ENCODE results near the gene TAF6L.
"Not testable (repeated sequence)": the region's sequence is repeated elsewhere in the genome, so short reads cannot be mapped to it uniquely, and the experiment has no call there.

Gene TAF6L

DNA sequence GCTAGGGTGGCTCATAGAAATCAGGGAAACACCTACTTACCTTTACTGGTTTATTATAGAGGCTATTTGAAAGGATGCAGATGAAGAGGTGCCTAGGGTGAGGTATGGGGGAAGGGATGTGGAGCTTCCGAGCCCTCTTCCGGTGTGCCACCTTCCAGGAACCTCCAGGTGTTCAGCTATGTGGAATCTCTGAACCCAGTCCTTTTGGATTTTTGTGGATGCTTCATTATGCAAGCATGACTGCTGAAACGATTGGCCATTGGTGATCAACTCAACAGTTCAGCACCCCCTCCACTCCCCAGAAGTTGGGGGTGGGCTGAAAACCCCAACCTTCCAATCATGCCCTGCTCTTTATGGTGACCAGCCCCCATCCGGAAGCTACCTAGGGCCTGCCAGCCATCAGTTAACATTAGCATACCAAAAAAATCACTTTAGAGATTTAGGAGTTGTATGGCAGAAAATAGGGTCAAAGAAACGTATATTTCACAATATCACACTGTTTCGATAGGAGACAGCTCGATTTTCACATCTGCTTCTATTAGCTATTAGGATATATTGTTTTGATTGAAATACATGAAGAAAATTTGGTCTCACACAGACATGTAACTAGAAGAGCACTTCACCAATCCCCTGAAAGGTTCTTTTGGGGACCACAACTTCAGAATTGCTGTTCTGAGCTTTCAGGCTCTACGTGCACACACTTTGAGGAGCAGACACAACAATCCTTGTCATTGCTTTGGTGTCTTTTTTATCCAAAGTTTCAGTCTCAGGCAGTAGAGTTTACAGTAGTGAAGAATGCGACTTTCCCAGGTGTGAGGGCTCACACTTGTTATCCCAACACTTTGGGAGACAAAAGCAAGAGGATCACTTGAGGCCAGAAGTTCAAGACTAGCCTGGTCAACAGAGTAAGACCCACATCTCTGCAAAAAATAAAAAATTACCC lies 13.1 kb upstream of the TAF6L start:
- DNase-seq = no peak

DNA sequence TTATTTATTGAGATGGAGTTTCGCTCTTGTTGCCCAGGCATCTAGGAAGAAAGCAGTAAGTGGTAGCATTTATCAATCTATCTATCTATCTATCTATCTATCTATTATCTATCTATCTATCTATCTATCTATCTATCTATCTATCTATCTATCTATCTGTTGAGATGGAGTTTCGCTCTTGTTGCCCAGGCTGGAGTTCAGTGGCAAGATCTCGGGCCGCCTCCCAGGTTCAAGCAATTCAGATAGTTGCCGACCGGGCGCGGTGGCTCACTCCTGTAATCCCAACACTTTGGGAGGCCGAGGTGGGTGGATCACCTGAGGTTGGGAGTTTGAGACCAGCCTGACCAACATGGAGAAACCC lies 10.3 kb upstream of the TAF6L start:
- DNase-seq = not testable (repeated sequence)

DNA sequence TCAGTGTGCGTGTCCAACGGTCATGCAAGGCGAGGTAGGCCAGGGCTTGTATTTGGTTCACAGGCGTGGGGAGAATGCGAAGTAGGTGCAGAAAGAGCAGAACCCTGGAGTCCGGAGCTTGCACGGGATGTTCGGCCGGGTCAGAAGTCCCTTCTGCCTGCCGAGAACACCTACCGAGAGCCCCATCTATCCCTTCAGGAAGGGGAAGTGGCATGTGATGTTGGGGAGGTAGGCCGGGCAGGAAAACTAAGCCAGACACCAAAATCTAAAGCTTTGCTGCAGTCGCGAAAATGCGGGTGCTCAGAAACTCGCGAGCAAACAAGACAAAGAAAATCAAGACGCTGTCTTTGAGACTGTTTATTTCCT lies 435 bp upstream of the TAF6L start:
- no peak for DNase-seq

DNA sequence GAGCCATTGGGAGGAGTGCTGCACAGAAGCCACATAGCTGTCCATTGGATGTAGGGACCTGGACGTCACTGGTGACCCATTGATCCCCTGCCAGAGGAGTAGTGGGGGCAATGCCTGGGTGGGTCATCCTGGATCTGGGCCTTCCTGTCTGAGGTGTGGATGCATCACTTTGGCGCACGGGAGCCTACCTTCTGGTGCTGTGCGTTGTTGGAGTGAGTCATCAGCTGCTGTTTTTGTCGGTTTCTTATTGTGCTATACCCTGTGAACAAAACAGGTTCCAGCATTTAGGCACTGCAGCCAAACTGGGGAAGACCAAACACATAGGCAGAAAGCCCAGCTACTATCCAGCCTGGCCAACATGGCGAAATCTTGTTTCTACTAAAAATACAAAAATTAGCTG lies 3.2 kb downstream of the TAF6L start:
- no peak for DNase-seq

DNA sequence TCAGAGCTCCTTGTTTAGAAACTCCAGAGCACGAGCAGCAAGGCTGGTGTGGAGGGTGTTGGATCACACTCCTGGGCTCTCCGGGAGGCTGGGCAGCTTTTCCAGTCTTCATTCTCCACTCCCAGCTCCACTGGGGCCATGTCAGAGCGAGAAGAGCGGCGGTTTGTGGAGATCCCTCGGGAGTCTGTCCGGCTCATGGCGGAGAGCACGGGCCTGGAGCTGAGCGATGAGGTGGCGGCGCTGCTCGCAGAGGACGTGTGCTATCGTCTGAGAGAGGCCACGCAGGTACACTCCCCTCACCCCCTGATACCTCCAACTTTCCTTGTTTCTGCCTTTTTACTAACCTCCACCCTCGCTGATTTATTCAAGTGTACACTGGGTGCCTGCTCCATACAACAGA lies 4.5 kb downstream of the TAF6L start:
- no peak for DNase-seq

DNA sequence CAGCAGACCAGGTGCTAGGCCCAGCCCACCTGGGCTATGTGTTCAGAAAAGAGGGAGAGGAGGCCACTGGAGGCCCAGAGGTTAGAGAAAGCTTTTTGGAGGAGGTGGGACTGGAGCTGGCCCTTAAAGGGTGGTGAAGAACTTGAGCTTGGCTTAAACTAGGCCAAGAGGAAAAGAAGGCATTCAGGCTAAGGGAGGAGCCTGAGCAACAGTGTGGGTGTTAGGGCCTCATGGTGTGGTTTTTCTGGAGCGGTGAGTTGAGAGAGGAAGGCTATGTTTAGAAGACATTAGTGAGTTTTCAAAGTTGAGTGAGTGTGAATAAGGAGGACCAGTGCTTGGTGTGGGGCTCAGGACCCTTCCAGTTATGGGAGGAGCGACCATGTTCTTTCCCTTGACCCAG lies 6.2 kb downstream of the TAF6L start:
- DNase-seq = no peak

DNA sequence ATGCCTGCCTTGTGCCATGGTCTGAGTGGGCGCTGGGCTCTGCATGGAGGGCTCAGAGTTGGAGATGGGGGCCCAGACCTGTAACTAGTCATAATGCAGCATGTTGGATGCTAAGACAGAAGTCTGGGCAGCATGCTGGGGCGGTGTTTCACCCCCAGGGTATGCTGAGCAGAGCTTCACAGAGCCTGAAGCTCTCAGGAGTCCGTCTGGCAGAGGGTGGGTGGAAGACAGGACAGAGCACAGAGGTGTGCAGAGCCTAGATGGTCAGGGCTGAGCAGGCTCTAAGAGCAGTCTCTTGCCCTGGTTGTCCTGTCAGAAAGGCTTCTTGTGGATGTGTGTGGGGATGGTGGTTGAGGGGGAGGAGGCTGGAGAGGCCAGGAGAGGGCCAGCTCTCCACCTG lies 7.2 kb downstream of the TAF6L start:
- DNase-seq = no peak

DNA sequence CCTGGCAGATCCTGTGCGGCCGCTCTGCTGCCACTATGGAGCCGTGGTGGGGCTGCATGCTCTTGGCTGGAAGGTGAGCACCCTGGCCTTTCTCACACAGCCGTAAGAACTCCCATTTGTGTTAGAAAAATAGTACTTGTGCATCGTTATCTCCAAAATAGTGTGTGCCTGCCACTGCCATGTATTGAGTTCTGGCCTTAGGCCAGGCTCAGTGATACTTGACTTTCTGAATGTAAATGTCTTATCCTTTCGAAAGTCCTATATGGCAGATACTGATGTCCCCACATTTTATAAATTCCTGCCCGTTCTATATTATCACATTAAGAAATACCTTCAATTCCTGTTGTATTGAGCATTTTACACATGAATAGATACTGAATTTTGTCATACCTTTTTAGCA lies 11.6 kb downstream of the TAF6L start:
- DNase-seq = no peak

DNA sequence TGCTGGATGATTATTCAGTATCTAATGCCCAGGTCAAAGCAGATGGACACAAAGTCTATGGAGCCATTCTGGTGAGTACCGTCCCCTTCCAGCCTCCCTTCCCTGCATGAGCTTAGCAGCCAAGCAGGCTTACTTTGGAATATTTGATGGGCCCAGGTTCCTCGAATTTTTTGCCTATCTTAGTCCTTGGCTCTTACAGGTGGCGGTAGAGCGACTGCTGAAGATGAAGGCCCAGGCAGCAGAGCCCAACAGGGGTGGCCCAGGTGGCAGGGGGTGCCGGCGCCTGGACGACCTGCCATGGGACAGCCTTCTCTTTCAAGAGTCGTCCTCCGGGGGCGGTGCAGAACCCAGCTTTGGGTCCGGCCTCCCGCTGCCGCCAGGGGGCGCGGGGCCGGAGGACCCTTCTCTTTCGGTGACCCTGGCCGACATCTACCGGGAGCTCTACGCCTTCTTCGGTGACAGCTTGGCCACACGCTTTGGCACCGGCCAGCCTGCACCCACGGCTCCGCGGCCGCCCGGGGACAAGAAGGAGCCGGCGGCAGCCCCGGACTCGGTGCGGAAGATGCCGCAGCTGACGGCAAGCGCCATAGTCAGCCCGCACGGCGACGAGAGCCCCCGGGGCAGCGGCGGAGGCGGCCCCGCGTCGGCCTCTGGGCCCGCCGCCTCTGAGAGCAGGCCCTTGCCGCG lies 15.3 kb downstream of the TAF6L start:
- DNase-seq = peak; percentile 87

DNA sequence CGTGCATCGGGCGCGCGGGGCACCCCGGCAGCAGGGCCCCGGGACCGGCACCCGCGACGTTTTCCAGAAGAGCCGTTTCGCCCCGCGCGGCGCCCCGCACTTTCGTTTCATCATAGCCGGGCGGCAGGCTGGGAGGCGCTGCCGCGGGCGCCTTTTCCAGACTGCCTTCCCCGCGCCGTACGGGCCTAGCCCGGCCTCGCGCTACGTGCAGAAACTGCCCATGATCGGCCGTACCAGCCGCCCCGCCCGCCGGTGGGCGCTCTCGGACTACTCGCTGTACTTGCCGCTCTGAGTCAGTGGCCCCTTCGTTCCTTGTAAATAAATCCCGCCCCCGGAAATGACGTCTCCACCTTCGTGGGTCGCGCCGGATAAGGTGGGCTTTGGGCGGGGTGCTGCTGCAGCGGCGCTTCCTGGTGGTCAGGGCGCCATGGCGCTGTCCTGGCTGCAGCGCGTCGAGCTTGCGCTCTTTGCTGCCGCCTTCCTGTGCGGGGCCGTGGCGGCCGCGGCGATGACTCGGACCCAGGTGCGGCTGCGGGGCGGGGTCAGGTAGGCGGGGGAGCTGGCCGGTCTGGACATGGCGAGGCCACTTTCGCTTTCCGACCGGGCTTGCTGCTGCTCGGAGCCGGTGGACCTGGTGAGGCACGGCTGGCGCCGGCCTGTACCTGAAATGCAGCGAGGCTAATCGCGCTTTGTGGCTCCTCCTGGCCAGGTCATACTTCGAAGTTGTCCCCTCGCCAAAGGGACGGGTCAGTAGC lies 16.0 kb downstream of the TAF6L start, which contains the start of gene TMEM179B:
TSS of gene TMEM179B (plus strand) at position 398 of the 755 bp plus-strand sequence. CDS start at position 428, 30 bp downstream.
- DNase-seq = peak; percentile 99

DNA sequence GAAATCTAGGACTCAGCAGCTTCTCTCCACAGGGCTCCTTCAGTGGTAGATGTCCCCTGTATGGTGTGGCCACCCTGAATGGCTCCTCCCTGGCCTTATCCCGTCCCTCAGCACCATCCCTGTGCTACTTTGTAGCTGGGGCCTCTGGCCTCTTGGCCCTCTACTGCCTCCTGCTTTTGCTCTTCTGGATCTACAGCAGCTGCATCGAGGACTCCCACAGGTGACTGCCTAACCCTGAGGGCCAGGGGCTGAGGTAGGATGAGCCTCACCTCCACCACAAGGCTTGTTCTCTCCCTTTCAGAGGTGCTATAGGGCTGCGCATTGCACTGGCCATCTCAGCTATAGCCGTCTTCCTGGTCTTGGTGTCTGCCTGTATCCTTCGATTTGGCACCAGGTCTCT lies 17.8 kb downstream of the TAF6L start:
- DNase-seq = no peak

DNA sequence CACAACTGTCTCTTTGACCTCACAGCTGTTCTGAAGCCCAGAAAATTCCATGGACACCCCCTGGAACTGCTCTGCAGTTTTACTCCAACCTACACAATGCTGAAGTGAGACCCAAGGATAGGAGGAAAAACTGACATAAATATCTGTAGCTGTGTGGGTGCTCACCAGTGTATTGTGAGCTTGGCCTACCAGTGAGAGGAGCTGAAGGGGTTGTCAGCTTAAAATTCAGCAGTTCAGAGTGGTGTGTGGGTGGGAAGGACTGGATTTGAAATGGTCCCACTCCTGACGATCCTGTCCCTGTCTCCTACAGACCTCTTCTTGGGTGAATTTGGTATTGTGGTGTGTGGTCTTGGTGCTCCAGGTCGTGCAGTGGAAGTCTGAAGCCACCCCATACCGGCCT lies 18.4 kb downstream of the TAF6L start:
- DNase-seq = no peak

DNA sequence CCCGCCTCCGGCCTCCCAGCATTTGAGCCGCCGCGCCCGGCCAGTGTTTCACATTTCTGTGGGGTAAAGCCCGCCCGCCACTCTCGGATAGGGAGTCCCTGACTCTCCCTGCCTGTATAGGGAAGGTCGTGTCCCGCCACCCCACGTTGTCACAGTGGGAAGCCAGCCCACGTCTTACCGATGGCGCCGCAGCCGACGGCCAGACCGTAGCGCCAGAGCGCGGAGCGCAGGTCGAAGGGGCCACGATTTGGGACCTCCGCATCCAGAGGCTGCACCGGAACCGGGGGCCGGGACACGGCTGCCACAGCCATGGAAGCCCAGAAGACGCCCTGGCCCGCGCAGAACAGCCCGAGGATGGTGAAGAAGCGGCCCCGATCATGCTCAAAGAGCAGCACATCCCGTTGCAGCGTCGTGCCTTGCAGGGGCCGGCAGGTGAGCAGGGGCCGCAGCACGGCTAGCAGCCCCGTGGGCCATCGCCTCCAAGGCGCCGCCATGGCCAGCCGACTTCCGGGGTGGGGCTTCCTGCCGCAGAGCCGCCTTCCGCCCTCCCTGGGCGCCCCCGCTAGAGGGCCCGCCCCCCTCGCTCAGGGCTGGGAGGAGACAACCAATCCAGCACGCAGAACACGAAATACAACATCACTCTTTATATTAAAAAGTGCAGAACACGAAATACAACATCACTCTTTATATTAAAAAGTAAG lies 20.5 kb downstream of the TAF6L start, which contains the start of gene TMEM223:
TSS of gene TMEM223 (minus strand) at position 506 of the 701 bp plus-strand sequence. CDS start at position 494, 12 bp downstream.
- peak; percentile 91 for DNase-seq

DNA sequence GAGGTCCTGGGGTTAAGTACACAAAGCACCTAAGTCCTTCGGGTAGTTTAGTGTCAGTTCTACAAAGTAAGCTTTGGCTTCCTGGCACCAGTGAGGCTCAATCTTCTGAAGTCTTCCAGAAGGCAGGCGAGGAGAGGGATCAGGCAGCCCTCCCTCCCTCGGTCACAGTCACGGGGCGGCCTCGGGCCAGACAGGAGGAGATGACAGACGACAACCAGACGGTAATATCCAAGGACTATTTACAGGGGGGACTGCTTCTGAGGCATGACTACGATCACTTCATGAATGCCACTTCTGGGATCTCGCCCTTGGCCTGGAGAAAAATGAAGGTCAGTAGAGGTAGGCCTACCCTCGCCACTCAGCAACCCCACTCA lies 21.0 kb downstream of the TAF6L start:
- DNase-seq = no peak

DNA sequence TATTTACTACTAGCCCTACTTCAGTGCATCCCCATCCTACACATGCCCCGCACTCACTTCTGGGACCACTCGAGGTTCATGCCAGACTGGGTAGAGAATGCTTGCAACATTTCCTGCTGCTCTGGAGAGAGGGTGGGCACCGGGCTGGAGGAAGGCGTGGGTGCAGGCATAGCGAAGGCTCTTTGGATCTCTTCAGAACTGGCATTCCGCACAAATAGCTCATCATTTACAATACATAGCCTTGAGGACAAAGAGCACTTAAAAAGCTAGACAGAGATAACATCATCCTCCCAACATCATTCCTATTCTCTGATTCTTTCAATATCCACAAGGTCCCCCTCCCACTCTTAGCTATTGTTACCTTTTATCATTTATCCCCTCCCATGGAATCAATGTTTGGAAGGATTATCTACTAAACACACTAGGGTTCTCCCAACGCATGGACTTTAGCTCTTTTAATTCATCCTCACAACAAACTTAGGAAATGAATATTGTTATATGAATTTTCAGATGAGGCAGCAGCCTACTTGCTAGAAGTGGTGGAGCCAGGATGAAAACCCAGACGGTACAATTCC lies 23.1 kb downstream of the TAF6L start:
- DNase-seq = no peak

DNA sequence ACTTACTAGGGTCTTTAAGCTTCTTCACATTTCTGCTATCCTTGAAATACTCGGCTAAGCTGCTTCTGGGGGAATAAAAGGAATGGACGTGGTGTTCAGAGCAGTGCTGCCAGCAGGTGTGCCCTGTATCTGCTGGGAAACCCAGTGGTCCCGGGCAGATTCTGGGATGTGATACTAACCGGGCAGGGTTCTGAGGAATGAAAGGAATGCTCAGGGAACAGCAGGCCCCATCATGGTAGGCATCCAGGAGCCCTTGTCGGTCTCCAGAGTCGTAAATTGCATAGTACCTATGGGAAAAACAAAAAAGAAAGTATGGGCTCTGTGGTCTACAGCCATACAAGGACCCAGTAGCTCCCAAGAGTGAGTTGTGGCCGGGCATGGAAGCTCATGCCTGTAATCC lies 25.1 kb downstream of the TAF6L start:
- DNase-seq = no peak

DNA sequence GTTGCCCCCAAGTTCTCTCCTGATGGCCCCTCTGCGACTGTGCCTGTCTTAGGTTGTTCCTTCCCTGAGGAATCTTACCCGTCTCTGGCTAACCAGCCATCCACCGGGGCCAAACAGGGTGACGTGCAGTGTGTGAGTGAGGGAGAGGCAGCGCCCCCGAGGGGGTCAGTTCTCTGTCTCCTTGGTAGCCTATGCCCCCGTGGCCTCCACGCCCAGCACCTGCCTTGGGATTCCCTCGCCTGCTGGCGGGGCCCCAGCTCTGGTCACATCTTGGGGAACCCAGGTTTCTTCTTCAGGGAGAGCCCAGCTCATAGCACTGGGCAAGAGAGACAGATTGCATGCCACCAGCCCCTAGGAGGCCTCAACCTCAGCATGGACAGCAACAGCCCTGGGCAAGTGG lies 28.3 kb downstream of the TAF6L start:
- no peak for DNase-seq

DNA sequence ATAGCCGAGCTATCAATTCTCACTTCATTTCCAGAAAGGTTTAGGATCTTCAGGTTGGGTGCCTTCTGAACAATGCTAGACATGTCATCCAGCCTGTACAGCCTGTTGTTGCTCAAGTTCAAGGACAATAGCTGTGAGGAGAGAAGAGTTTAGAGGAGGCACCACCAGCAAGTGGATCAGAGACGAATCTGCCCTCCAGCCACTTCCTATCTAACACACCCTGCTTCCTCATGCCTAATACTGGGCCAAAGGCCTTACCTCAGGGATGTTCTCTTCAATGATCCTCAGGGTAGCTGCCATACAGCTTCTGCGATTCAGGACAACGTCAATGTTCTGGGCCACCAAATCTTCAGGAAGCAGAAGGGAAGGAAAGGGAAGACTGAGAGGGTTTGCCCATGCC lies 29.9 kb downstream of the TAF6L start:
- DNase-seq = no peak

DNA sequence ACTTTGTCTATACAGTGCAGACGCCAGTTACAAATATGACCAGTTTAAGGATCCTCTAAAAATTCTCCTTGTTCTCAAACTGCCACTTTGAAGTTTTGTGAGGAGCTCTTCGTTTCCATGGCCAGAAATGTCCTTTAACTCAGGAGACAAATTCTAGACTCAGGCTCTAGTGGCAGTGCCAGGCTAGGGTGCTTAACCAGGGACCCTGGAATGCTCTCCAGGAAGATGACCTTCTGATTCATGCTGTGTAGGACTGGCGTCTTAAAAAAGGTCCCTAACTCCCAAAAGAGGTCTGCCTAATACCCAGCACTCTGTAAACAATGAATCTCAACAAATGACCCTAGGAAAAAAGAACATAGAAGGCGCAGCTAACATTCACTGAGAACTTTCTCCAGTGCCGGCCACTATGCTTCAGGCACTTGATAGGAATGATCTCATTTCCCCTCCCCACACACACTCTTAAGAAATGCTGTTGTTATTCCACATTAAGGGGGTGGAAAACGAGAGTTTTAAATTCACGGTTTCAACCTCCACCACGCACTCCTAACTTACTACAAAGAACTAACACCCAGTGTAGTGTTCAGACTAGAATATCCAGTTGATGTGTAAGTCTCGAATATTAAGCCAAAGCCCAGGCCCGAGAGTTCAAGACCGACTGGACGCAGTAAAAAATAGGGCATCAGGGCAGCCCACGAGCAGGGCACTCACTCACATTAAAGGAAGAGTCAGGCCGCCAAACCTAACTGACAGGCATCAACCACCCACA lies 33.3 kb downstream of the TAF6L start:
- DNase-seq = no peak

DNA sequence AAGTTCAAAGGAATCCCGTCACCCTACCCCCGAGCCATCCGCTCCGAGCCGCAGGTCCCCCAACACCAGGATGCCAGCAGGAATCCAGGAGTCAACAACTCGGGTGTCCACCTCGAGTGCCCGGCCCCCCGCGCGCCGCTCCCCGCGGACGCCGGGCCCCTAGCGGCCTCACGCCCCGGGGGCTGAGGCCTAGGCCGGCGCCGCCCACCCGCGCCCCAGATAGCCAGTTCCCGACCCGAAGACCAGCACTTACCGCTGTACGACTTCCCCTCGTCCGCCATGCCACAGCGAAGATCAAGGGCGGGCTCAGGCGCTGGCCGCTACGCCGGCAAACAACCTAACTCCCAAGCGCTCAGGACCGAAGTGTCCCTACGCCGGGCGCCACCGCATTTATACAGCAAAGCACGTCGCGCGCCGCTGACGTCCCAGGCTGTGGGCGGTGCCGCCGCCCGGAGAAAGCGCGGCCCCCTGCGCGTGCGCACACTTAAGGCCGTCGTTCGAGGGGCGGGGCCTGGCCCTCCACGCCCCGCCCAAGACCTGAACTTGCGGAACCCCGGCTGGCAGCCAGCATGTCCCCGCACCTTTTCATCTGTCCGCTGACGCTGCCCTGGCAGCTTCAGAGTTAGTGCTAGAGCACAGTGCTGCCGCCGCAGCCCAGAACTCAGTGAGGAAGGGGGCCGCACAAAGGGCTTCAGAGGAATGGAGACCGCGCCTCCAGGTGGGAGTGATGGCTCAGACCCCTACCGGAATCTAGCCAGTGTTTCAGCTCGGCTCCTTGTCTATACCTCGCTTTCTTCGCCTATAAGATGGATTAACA lies 34.1 kb downstream of the TAF6L start, which contains the start of gene NXF1:
TSS of gene NXF1 (minus strand) at position 365 of the 817 bp plus-strand sequence. CDS start at position 281, 84 bp downstream.
- DNase-seq = peak; percentile 94

All from activated gamma-delta T cell treated with Interleukin-2 at 50 U/mL for 16 hours (primary cell).